ENCODE measurements around the gene HES5.

DNA sequence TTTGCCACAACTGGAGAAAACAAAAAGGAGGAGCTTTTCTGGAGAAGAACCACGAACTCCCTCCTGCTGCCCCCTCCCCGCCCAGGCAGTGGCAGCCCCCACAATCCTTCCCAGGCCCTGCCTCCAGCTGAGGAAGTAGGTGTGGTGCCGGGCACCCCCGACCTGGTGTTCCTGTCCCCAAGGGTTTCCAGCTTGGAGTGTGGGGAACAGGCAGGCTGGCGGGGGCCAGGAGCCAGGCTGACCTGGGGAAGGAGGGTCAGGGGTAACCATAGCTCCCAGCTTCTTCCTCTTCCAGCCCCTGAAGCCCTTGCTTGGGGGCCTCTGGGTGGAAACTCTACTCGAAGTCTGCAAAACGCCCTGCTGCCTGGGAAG, 4.2 kb upstream of the HES5 start:
- TF ChIP-seq, protein P1, sequence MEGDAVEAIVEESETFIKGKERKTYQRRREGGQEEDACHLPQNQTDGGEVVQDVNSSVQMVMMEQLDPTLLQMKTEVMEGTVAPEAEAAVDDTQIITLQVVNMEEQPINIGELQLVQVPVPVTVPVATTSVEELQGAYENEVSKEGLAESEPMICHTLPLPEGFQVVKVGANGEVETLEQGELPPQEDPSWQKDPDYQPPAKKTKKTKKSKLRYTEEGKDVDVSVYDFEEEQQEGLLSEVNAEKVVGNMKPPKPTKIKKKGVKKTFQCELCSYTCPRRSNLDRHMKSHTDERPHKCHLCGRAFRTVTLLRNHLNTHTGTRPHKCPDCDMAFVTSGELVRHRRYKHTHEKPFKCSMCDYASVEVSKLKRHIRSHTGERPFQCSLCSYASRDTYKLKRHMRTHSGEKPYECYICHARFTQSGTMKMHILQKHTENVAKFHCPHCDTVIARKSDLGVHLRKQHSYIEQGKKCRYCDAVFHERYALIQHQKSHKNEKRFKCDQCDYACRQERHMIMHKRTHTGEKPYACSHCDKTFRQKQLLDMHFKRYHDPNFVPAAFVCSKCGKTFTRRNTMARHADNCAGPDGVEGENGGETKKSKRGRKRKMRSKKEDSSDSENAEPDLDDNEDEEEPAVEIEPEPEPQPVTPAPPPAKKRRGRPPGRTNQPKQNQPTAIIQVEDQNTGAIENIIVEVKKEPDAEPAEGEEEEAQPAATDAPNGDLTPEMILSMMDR (conservative IDR thresholded peaks at IDR 0.05; ENCODE audit: low read depth, low read length): no peak
- TF ChIP-seq EZH2 (IDR thresholded peaks at IDR 0.05; ENCODE audit: low read length, unreplicated experiment): no peak
- no peak for TF ChIP-seq EZH2phosphoT487 (IDR thresholded peaks at IDR 0.05; ENCODE audit: borderline replicate concordance, low read length)
